ENCODE results near the gene SDK1. TPM values are rescaled to one million over a fixed set of nuclear protein-coding genes. Genes with fewer than 3 reads are reported as not detected.
A peak's percentile ranks its signal among the peaks of the same experiment; 100 is the strongest.

Gene SDK1
- total and polyA plus RNA-seq, 2 of the 8 experiments (the other 6 are each of a cell fraction or from before 2014, with no cell fraction given), result 3.3 to 7.2 TPM

GRCh38 chr7:4196121-4196819 lies 895.2 kb downstream of the SDK1 start:
- Histone ChIP-seq H2BK120ac (replicated peaks; ENCODE audit: low read depth, low read length) (no peak overlapping the region), H3K9ac (replicated peaks in 1 of 4; ENCODE audit: extremely low read depth in 1 of 4, low read depth in 3 of 4, low read length in 3 of 4) (no peak overlapping the region), H2BK15ac (ENCODE audit: low read length) (no peak overlapping the region), H2AK5ac (ENCODE audit: low read depth, low read length) (0 out of 2 replicates have a peak overlapping the region, but pooled peaks have one; percentile 6), H3K79me1 (ENCODE audit: low read depth, low read length) (no peaks in the 10 kb centered on the region; the same call in 1 of the 2 replicates), H2AFZ (ENCODE audit: low read length) (no peak overlapping the region), H3K27ac (ENCODE audit: low read depth, low read length) (no peak overlapping the region), H3K4me2 (ENCODE audit: insufficient read depth in 1 of 2, low read depth in 2 of 2, low read length in 2 of 2) (no peak overlapping the region), H3K36me3 (ENCODE audit: control insufficient read depth in 2 of 4, insufficient read depth in 4 of 4, low read length in 3 of 4) (no peaks in the 10 kb centered on the region), H2BK20ac (ENCODE audit: low read length) (no peak overlapping the region), H4K5ac (ENCODE audit: insufficient read length, low read depth, low read length) (peak overlapping the region; percentile 10), H3K23me2 (ENCODE audit: low read depth, low read length) (no peaks in the 10 kb centered on the region), H3K18ac (ENCODE audit: extremely low read depth, low read length) (no peak overlapping the region), H3K4ac (replicated peaks; ENCODE audit: insufficient read length, low read depth, low read length) (no peak overlapping the region), H2BK5ac (ENCODE audit: low read depth, low read length) (0 out of 2 replicates have a peak overlapping the region, but pooled peaks have one; percentile 66), H4K91ac (replicated peaks; ENCODE audit: insufficient read length, low read length) (no peak overlapping the region), H3K27me3 (replicated peaks in 1 of 4; ENCODE audit: control insufficient read depth in 3 of 4, extremely low read depth in 1 of 4, insufficient read depth in 3 of 4, low read length in 3 of 4) (no peaks in the 10 kb centered on the region), H3K56ac (replicated peaks; ENCODE audit: insufficient read length, low read depth, low read length) (no peak overlapping the region), H3K14ac (ENCODE audit: insufficient read length) (no peak overlapping the region), H3K4me1 (replicated peaks in 1 of 4; ENCODE audit: control insufficient read depth in 3 of 4, insufficient read depth in 4 of 4, low read length in 3 of 4) (peaks cover 0 to 2% (median 0%) of the 10 kb centered on the region in 4 experiments; a peak in 2 of 7 replicates), H3K9me3 (ENCODE audit: insufficient read depth in 2 of 2, low read depth in 1 of 2, low read length in 1 of 2) (no peaks in the 10 kb centered on the region), H4K8ac (ENCODE audit: extremely low read depth, insufficient read depth, low read length) (no peak overlapping the region; the same call in 1 of the 2 replicates), H3K4me3 (ENCODE audit: extremely low read depth in 1 of 4, insufficient read depth in 2 of 4, low read depth in 3 of 4, low read length in 4 of 4) (no peak overlapping the region), H3K79me2 (ENCODE audit: control insufficient read depth in 1 of 2, insufficient read depth in 2 of 2, low read length in 2 of 2) (no peaks in the 10 kb centered on the region), H4K20me1 (replicated peaks in 1 of 2; ENCODE audit: control insufficient read depth in 1 of 2, insufficient read depth in 2 of 2, low read length in 2 of 2) (no peaks in the 10 kb centered on the region), H2BK12ac (ENCODE audit: low read depth, low read length) (no peak overlapping the region), H3K23ac (ENCODE audit: insufficient read length) (no peak overlapping the region)
- ChIA-PET POLR2A (ENCODE audit: partially characterized antibody) (no interaction called here), CTCF (ENCODE audit: partially characterized antibody) (interaction anchor here (0.8 to 1.1 kb wide), 2 partner anchors 30 to 199 kb away, joined by 3 to 4 read pairs; no protein-coding TSS in a partner anchor)
- no peak for FAIRE-seq
- no peak for DNase-seq (ENCODE audit: low read depth in 1 of 2, low spot score in 2 of 2)
- WGBS, 2 experiments (ENCODE audit: extremely low coverage in 1 of 2, insufficient coverage in 1 of 2, insufficient read length in 1 of 2, insufficient replicate concordance in 2 of 2, low coverage in 1 of 2, low lambda C conversion rate in 2 of 2, missing lambda C conversion rate in 1 of 2), result 86% methylated on average over 15 of the region's 15 CpGs; no CpG with 5 or more reads in 1 of the 2 experiments
- TF ChIP-seq EZH2 (IDR thresholded peaks at IDR 0.05; ENCODE audit: low read depth, low read length, severe bottlenecking) (no peak), KDM1A (IDR thresholded peaks at IDR 0.05; ENCODE audit: borderline replicate concordance, low read length) (no peak), SRF (IDR thresholded peaks at IDR 0.05; ENCODE audit: low read depth, low read length) (no peak), ZNF274 (IDR thresholded peaks at IDR 0.05; ENCODE audit: borderline replicate concordance, extremely low read depth, low read length) (no peak), ASH2L (IDR thresholded peaks at IDR 0.05; ENCODE audit: low read length) (no peak), MAFK (IDR thresholded peaks at IDR 0.05; ENCODE audit: low read depth, low read length) (no peak), SIRT6 (IDR thresholded peaks at IDR 0.05; ENCODE audit: low read length) (no peak), SP4 (IDR thresholded peaks at IDR 0.05; ENCODE audit: low read length) (no peak), RFX5 (IDR thresholded peaks at IDR 0.05; ENCODE audit: borderline replicate concordance, low read depth, low read length) (no peak), POLR2AphosphoS5 (IDR thresholded peaks at IDR 0.05; ENCODE audit: low read depth, low read length) (no peak), CTBP2 (IDR thresholded peaks at IDR 0.05; ENCODE audit: borderline replicate concordance, insufficient read depth, insufficient read length, low read length) (no peak), EP300 (IDR thresholded peaks at IDR 0.05; ENCODE audit: borderline replicate concordance in 1 of 2, low read depth in 2 of 2, low read length in 2 of 2) (no peak), TAF7 (optimal IDR thresholded peaks at IDR 0.05; ENCODE audit: borderline replicate concordance, low read depth, low read length) (no peak)
